GM11168 (cell line): ENCODE measurements around the gene EDRF1.

ENCODE experiments used
- in situ Hi-C: fragments of 300-500 bp; cut with MboI; formaldehyde crosslinking; loops from one replicate; pipeline ENCODE4 v1.12.0; 2022; ENCODE audit warnings: low sequenced_read_pairs; ENCODE audit not compliant: unreplicated experiment

EDRF1 gene

DNA sequence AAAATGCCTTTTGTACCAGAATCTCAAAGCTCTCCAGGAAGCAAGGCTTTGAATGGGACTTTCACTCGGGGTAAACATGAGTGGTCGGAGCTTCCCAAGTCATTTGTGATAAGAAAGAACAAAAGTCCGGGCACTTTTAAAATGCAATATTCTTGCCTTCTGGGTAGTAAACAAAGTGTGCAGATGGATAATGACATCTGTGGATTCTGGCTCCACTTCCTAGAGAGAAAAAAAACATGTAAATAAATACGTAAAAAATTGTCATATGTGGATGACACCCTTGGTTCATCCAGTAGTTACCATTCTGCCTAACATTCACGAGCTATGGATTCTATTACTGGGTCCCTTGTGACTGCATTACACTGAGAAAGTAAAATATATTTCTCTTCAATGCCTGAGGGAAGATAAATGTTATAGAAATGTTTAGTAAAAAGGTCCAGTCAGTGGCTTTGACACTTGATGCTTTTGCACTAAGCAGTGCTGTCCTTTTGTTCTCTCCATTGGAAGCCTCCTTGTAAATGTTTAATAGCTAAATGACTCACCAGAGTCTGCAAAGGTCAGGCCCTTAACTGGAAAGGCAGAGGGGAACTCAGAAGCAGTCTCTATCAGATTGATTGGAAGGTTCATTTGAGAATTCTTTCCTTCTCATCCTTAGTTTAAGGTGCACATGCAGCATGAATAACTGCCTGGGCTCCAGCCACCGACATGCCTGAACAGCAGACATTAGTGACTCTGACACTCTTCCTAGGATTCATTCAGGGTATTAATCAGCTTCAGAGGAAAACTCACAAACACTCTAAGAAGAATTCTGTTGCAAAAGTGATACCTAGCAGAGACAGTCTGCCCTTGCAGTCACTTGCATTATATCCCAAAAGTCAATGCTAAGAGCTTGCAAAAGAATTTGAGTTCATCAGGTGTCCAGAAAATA is 11.7 kb upstream of the EDRF1 start:
- in situ Hi-C loops: loop anchor here (25.0 kb wide), 1 partner anchor 696 kb away; no protein-coding TSS in a partner anchor

DNA sequence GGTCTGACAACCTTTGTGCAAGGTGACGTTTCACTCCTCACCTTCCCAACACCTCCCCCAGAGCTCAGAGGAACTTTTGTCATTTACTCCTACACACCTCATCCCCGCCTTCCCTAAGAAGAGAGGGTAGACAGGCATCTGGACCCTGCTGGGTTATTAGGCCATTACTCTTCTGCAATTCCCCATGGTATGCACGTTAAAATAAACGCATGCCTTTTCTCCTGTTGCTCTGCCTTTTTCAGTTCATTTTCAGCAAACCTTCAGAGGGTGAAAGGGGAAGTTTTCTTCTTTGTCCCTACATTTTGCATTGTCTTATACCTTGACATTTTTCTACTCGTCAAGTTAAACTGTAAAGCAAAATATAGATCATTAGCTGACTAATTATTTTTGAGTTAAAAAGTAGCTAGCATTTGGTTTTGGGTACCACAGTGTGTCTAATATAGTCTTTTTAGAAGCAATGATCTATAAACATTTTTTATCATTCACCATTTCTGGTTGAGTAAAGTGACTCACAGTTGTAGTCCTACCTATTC is 10.5 kb upstream of the EDRF1 start:
- in situ Hi-C loops: loop anchor here (25.0 kb wide), 1 partner anchor 697 kb away; no protein-coding TSS in a partner anchor

DNA sequence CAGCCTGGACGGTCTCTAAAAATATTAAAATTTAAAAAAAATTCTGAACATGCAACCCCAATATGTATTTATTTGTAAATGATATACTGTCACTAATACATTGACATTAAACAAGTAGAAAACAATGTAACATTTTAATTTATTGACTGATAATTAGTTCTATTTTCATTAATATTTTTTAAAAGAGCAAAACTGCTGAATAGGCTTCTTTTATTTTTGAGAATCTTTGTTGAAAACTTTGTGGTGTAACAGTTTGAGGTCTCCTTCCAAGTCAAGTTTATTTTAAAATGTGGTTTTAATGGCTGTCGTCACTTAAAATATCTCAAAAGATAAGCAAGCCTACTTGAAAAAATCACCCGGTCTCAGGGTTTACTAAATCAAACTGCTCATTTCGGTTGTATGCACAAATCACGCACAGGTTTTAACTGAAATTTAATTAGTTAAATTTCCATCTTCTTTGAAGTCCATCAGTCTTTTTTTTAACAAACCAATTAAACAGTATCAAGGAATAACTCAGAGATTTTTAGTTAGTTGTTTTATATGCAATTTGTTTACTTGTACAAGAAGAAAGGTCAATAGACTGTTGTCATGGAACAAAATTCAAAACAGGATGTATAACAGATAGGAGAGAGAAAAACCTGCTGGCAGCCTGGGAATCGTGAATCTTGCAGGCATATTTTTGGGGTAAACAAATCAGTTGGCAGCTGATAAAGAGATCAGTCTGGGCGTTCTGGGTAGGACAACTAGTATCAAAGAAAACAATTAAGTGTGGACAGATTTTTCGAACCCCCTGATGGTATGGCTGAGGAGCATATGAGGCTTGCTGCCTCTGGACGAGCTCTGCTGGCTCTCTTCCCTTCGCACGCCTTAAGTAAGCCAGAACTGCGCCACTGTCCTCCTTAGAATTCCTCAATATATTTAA is 9.7 kb upstream of the EDRF1 start:
- in situ Hi-C loops: loop anchor here (25.0 kb wide), 1 partner anchor 698 kb away; no protein-coding TSS in a partner anchor

DNA sequence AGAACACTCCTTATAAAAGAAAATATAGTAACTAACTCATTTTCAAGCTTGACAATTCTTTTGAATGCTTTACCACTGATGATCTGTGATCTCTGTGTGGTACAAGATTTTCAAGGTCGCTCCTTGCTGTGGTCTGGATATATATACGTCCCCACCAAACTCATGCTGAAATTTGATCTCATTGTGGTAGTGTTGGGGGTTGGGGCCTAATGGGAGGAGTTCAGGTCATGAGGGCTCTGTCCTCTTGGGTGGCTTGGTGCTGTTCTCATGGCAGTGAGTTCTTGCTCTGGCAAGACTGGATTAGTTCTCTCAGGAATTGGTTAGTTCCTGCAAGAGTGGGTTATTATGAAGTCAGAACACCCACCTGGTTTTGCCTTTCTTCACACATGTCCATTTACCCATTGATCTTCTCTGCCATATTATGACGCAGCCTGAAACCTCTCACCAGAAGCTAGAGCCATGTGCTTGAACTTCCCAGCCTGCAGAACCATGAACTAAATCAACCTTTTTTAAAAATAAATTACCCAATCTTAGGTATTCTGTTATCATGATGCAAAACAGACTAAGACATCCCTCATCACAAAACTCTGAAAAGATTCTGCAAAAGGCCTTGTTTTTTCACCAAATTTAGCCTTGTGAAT is 8.3 kb upstream of the EDRF1 start:
- in situ Hi-C loops: loop anchor here (25.0 kb wide), 1 partner anchor 699 kb away; no protein-coding TSS in a partner anchor

DNA sequence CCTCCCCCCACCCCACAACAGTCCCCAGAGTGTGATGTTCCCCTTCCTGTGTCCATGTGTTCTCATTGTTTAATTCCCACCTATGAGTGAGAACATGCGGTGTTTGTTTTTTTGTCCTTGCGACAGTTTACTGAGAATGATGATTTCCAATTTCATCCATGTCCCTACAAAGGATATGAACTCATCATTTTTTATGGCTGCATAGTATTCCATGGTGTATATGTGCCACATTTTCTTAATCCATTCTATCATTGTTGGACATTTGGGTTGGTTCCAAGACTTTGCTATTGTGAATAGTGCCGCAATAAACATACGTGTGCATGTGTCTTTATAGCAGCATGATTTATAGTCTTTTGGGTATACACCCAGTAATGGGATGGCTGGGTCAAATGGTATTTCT is 4.8 kb upstream of the EDRF1 start:
- in situ Hi-C loops: loop anchor here (25.0 kb wide), 1 partner anchor 702 kb away; no protein-coding TSS in a partner anchor

DNA sequence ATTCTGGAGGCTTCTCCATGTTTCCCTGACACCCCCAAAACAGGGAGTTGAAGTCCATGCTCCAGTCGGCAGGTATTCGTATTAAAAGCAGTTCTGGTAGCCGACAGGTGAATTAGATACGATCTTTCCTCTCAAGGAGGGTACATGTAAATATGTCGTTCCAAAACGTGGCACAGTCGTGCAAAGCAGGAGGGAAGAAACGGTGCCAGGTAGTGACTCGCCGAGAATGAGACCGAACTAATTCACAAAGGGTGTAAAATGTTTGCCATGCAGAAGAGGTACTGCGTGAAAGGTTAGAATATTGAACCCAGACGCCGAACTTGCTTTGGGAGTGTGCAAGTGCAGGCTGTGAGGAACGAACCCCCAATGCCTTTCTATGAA is 483 bp downstream of the EDRF1 start:
- in situ Hi-C loops: loop anchor here (25.0 kb wide), 1 partner anchor 708 kb away; no protein-coding TSS in a partner anchor

DNA sequence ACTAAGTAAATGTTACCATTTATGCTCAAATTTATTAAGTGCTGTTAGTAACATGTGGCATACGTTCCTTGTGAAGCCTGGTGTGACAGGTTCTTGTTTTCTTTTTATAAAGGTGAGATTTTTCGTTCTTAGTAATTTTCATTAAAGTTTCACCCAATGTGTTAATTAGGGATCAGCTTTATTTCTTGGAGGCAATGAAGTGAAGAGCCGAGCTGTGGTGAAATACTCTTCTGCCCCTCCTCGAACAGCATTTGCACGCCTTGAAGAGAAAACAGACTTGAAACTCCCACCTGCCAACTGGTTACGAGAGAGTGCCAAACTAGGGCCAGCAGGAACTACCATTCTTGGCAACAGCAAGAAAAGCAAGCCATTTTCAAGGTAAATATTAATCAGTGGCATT is 1.5 kb downstream of the EDRF1 start:
- in situ Hi-C loops: loop anchor here (25.0 kb wide), 1 partner anchor 709 kb away; no protein-coding TSS in a partner anchor

DNA sequence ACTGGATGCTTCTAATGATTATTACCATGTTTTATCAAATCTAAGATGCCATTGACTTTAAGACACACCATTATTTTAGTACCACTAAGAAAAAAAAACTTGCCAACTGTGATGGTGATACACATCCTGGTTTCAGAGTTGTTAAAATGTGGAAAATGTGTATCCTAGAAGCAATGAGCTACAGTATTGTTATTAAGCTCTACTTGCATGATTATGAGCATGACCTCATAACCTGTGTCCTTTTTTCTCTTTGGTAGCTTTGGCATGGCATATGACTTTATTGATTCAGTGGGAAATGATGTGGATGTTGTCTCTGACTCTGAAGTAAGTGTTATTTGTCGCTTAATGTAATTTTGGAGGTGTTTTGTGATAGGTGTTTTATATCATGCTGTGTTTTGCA is 3.3 kb downstream of the EDRF1 start:
- in situ Hi-C loops: loop anchor here (25.0 kb wide), 1 partner anchor 711 kb away; no protein-coding TSS in a partner anchor

DNA sequence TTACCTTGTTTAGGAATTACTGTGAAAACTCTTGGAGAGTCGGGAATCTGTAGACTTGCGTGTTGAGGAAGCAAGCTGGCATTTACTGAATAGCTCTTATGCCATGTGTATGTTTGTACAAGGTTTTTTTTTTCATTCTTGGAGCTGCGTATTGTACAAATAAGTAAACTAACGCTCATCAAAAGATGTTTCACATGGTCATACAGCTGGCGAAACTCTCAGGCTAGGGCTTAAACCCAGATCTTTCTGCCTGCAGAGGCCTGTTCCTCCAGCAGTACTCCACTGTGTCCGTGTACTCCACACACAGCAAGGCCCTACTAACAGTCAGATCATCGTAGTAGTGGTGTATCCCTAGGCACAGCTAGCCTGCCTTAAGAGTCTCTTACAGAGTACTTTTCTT is 7.4 kb downstream of the EDRF1 start:
- in situ Hi-C loops: no loop called here

DNA sequence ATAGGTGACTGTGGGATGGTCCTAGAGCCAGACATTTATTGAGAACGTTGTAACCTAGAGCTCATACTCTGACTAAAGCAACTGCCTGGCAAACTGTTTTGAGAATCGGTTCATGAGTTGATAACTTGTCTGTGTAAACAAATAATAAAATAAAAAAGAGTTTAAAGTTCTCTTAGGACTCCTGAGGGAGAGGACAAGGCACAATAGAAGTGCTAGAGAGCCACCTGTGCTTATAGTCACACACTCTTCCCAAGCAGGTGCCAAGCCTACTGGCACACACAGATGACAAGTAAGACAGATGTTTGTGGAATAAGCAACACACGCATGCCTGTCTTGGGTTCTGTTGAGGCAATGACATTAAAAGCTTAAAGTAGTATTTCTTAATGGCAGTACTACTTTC is 7.9 kb downstream of the EDRF1 start:
- in situ Hi-C loops: no loop called here

DNA sequence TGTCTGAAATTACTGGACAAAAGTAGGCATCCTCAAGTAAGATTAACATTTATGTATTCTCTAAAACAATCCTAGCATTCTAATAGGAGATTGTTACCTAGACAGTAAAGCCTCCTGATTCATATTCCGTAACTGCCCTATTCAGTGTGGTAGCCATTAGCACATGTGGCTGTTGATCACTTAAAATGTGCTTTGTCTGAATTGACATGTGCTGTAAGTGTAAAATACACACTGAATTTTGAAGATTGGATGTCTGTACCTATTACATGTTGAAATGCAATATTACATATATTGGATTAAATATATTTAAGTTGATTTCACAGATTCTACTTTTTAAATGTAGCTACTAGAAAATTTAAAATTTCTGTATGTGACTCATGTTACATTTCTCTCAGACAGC is 14.6 kb downstream of the EDRF1 start:
- in situ Hi-C loops: no loop called here

DNA sequence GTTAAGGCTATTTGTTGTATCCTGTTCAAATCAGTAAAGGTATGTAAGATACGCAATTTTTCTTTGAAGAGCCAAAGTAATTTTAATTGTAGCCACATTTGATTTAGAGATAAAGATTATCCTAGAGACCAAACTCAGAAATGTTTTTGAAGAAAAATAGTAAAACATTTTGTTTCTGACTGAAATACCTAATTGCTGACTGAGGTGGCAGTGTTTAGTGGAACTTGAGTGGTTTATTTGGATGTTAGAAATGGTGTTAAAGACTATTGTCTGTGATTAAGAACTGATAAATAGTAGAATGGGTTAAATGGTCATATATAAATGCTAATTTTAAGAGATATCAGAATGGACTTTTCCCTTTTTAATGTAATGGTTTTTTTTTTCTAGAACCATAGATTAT is 15.3 kb downstream of the EDRF1 start:
- in situ Hi-C loops: no loop called here

DNA sequence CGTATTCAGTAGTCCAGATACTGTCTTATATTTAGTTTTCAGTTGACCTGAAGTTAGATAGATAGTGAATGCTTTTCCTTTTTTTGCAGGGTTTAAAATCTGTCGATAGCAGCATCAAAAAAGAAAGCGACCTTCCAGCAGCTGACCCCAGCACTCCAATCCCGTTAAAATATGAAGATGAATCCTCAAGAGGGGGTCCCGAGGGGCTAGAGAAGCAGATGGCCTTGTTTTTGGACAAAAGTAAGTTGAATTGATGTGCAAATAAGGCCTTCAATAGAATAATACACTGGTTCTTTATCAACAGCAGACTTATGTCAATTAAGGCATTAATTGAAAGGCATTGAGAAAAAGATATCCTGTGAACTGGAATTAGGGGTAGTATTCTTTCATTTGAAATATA is 18.7 kb downstream of the EDRF1 start:
- in situ Hi-C loops: no loop called here

DNA sequence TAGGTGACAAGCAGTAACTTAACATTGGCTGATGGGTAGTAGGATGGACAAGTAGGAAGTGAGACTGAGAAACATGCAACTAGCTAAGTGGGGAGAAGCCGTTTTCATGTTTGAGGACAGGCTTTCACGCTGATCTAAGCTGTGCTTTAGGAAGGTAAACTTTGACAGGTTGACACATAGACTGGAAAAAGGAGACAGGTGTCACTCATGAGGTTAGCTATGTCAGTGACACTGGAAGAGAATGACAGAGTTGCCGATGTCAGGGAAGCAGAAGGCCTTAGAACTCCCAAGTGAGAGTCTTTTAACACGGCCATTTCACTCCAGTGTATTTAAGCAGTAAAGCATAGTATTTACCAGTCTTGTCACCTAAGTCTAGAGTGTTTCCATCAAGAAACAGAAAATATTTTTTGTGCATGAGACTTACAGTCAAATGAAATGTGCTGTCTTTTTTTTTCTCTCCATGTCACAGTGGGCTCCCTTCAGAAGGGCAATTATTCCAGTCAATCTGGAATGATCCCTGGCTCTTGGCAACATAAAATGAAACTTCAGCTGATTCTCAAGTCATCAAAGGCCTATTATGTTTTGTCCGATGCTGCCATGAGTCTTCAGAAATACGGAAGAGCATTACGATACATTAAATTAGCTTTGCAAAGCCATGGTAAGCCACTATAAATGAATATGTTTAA is 20.6 kb downstream of the EDRF1 start:
- in situ Hi-C loops: no loop called here

DNA sequence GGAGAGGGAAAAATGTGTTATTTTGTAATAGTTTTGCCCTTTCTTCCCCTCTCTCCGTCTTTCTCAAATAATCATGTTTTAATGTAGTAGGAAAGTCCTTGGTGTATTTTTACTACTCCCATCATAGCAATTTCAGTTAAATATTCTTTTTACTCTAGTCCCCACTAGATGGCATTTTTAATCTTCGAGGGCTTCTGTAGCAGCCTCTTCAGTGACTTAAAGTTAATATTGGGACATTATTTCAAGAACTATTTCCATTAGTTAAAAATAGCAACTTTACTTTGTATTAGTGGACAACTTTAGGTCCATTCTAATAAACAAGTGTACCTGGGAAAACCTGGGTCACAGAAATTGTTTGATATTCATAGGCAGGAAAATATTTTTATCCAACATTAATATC is 23.0 kb downstream of the EDRF1 start:
- in situ Hi-C loops: no loop called here

DNA sequence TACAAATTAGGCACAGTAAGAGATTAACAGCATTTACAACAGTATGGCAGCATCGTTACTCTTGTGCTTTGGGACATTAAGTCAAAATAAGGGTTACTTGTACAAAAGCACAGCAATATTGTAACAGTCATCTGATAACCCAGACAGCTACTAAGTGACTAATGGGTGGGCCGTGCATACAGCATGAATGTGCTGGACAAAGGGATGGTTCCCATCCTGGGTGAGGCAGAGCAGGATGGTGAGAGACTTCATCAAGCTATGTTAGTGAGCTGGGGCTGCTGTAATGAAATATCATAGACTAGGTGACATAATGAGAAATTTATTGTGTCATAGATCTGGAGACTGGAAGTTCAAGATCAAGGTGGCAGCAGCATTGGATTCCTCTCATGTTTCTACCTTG is 25.4 kb downstream of the EDRF1 start:
- in situ Hi-C loops: no loop called here

DNA sequence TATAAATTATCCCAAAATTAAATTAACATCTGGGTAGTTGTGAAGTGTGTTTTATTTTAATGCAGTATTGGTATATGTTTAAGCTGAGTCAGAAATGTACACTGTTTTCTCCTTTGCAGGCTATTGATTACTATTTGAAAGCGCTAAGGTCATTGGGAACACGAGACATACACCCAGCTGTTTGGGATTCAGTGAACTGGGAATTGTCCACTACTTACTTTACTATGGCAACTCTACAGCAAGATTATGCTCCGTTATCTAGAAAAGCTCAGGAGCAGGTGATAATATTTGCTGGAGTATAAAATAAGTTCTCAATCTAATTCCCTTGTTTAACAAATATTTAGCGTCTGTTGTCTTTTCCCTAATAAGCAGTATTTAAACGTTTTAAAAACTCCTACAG is 27.9 kb downstream of the EDRF1 start:
- in situ Hi-C loops: no loop called here

DNA sequence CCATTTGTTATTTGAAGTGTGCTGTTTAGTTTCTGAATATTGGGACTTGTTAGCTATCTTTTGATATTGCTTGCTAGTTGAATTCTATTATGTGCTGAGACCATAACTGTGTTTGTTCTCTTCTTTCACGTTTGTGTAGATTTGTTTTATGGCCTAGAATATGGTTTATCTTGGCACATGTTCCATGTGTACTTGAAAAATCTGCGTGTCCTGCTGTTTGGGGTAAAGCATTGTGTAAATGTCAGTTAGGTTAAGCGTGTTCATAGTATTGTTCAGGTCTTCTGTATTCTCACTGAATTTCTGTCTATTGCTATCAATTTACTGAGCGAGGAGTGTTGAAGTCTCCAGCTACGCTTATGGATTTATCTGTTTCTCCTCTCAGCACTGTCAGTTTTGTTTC is 36.7 kb downstream of the EDRF1 start:
- in situ Hi-C loops: no loop called here

DNA sequence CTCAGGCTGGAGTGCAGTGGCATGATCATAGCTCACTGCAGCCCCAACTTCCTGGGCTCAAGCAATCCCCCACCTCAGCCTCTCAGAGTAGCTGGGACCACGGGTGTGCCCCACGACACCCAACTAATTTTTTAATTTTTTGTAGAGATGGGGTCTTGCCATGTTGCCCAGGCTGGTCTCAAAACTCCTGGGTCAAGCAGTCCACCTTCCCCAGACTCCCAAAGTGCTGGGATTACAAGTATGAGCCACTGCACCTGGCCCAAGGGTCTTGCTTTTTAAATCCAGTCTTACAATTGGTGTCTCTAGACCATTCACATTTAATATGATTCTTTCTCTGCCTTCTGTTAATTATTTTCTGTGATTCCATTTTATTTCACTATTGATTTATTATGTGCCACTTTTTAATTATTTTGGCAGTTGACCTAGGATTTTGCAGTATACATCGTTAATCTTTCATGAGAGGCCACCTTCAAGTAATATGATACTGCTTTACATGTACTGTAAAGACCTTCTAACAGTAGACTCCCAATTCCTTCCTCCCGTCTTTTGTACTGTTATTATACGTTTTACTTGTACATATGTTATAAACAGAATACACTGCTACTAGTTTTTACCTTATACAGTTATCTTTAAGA is 37.5 kb downstream of the EDRF1 start:
- in situ Hi-C loops: no loop called here
